Stimulated activated CD8-positive, alpha-beta memory T cell treated with anti-CD3 and anti-CD28 coated beads, Interleukin-15, amount 100 ng/mL, for 48 hours (primary cell): ENCODE results near the gene TMEM200A.

Source experiments
- DNase-seq, 2 donors: peaks; one replicate each; pipeline ENCODE4 v3.0.0-alpha.2; 2020; ENCODE audit warnings: low read depth in 2 of 2

TMEM200A gene

DNA sequence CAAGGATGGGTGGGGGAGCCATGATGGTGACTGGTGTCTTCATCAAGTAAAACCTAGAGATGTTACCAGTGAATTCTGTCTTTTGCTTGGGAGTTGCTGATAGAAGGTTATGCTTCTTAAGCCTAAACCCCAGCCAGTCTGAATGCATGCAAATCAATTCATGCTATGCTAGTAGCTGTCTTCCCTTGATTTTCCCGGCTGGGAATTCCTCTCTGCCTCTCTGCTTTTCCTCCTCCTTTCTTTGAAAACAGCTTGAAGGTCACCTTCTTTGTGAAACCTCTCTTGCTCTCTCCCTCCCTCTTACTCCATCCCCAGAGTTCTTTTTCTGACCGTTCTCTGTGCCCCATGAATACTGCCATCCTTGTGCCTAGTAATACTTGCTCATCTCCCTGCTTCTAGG, 58.9 kb downstream of the TMEM200A start:
- DNase-seq, result no peak

GRCh38 chr6:130425537-130425936, 59.7 kb downstream of the TMEM200A start:
- no peak for DNase-seq

DNA sequence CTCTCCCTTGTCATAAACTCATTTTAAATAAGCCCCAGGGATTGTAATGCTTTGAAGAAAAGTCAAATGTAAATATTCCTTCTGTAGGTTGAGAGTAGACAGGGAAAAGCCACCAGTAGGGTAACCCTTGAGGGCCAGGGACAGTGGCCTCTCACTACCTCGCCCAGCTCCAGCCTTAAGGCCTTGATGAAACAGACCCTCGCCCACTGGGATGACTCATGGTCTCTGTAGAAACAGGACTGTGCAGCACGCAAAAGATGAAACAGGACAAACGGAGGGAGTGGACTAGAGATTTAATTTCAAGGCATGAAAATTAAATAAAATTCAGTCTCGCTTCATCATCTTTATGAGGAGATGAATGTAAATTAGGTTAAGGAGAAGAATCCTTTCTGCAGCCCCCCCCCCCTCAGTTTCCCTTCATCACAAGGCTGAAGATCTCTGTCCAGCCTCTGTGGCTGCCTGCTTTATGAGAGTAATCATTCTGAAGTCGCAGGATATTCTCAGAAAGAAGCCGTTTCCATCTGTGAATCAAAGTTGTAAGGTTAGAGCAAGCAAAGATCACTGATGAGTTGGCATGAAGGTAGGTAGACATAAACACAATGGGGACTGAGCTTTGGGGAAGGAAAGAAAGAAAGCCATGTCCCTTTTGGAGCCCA, 60.4 kb downstream of the TMEM200A start:
- no peak for DNase-seq

GRCh38 chr6:130431346-130431852, 65.6 kb downstream of the TMEM200A start:
- DNase-seq, result no peak

DNA sequence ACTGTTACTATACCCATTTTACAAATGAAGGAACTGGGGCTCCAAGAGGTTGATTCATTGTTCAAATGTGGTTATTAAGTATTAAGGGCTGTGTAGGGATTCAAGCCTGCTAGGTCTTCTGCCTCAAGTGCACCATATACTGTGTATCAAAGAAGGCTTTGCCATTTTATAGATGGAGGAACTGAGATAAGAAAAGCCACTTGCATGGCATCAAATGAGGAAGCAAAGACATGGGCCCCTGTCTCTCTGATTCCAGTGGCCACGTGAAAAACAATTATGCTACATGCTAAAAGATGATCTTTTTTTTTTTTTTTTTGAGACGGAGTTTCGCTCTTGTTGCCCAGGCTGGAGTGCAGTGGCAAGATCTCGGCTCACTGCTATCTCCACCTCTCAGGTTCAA, 67.0 kb downstream of the TMEM200A start:
- DNase-seq, result no peak

GRCh38 chr6:130434174-130434873, 68.5 kb downstream of the TMEM200A start:
- no peak for DNase-seq

- DNase-seq, result no peak
Observed at GRCh38 chr6:130435181-130435580, 69.4 kb downstream of the TMEM200A start.

- DNase-seq, result no peak
Observed at GRCh38 chr6:130437961-130438360, 72.1 kb downstream of the TMEM200A start.

- DNase-seq, result no peak
Observed at GRCh38 chr6:130447374-130447773, 81.6 kb downstream of the TMEM200A start.

DNA sequence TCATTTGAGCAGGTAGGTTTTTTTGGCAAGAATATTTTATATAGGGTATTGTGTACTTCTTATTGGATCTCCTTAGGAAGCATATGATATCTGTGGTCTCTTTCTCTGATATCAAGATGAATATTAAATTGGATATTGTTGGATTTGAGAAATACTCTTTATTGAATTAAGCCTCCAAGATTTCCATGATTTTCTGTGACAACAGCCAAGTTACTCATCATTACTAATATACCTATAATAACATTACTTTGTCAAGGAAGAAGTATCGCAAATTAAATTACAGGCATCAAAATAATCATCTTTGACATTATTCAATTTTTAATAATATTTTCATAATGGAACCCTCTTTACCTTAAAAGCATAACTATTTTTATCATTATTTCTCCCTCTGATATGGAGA, 86.5 kb downstream of the TMEM200A start:
- DNase-seq, result no peak

- no peak for DNase-seq
Observed at GRCh38 chr6:130453230-130453629, 87.4 kb downstream of the TMEM200A start.

DNA sequence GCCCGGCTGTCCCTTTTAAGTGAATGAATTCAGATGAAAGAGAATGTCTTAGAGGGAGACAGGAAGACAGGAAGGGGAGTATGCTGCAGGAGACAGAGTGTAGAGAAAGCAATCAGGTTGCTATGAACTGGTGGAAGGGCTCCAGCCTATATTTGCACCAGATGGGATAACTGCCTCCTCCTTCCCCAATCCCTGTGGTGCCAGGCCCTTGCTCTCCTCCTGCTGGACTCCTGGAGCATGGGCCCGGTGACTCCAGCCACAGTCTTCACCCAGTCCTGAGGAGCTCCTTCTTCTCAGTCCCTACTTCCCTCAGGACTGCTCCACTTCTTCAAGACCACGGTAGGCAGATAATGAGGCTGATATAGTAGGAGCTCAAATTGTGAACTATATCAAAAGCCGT, 91.8 kb downstream of the TMEM200A start:
- DNase-seq, result no peak

DNA sequence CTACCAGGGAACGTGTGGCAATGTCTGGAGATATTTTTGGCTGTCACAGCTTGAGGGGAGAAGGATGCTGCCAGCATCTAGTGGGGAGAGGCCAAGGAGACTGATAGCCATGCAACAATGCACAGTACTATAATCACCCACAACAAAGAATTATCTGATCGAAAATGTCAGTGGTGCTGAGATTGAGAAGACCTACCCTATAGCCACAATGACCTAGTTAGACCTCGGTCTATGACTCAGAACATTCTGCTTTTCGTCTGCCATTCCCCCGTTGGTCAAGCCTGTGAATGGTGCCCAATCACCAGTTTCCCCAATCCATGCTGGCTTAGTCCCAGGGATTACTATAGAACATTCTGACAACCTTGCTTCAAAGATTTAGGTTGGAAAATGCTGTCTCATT, 93.5 kb downstream of the TMEM200A start:
- no peak for DNase-seq

- DNase-seq, result no peak
Observed at GRCh38 chr6:130460934-130461333, 95.1 kb downstream of the TMEM200A start.

GRCh38 chr6:130466052-130466747, 100.4 kb downstream of the TMEM200A start:
- DNase-seq, result no peak

GRCh38 chr6:130466748-130467061, 100.9 kb downstream of the TMEM200A start:
- DNase-seq, result no peak

GRCh38 chr6:130467146-130468050, 101.6 kb downstream of the TMEM200A start:
- DNase-seq, result no peak

- no peak for DNase-seq
Observed at GRCh38 chr6:130470766-130471165, 104.9 kb downstream of the TMEM200A start.

- DNase-seq, result no peak
Observed at GRCh38 chr6:130473886-130474285, 108.1 kb downstream of the TMEM200A start.

- no peak for DNase-seq
Observed at GRCh38 chr6:130482645-130483390, 117.0 kb downstream of the TMEM200A start.

- no peak for DNase-seq
Observed at GRCh38 chr6:130485870-130486269, 120.1 kb downstream of the TMEM200A start.
